Endothelial cell of umbilical vein (primary cell): Measurements from ENCODE around the gene RAB8B.

Source experiments
- EZH2 ChIP-seq: IDR thresholded peaks from 2 replicates; pipeline ENCODE4 v1.6.1; 2012; ENCODE audit warnings: borderline replicate concordance, low read depth, mild to moderate bottlenecking, moderate library complexity, low read length, inconsistent platforms; ENCODE audit not compliant: severe bottlenecking
- POLR2A ChIP-seq: IDR thresholded peaks from 2 replicates; pipeline ENCODE4 v1.6.1; 2012; ENCODE audit warnings: low read depth, mild to moderate bottlenecking, control low read depth, low read length
- TF ChIP-seq, protein P1 (sequence below), 2 donors: IDR thresholded peaks; 1 replicate in 1 of 2; 2 replicates in 1 of 2; pipeline ENCODE4 v1.5.1; 2011; ENCODE audit warnings: low read length in 2 of 2, mild to moderate bottlenecking in 2 of 2, moderate library complexity in 2 of 2, control low read depth in 1 of 2, inconsistent platforms in 1 of 2, low read depth in 1 of 2; ENCODE audit not compliant: insufficient read depth in 1 of 2; ENCODE audit errors: extremely low read depth in 1 of 2

DNA sequence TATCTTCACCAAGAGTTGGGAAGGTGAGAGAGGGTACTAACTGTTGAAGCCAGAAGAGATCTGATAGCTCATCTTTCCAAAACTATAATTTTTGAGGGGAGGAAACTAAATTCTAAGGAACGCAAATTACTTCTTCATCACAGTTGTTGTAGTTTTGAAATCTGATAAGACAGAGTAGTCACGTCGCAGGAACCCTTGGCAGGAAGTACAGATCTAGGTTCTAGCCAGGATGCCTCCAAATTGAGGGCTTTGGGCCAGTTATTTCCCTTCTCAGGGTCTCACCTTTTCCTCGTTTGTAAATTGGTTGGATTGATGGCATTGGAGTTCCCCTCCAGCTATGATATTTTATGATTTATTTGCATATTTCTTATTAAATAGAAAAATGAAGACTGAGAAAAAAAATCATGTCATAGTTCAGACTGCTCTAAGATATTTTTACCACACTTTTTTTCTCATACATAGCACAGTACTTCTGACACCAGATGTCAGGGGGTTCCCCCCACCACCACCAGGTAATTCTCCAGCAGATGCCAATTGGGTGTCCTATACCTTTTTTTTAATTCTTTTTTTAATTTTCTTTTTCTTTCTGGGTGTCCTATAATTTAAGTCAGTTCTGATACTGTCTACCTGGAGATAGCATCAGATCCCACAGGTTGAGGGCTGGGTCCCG, 55.7 kb downstream of the RAB8B start:
- TF ChIP-seq POLR2A (no peak), EZH2 (no peak)
- TF ChIP-seq, protein P1, sequence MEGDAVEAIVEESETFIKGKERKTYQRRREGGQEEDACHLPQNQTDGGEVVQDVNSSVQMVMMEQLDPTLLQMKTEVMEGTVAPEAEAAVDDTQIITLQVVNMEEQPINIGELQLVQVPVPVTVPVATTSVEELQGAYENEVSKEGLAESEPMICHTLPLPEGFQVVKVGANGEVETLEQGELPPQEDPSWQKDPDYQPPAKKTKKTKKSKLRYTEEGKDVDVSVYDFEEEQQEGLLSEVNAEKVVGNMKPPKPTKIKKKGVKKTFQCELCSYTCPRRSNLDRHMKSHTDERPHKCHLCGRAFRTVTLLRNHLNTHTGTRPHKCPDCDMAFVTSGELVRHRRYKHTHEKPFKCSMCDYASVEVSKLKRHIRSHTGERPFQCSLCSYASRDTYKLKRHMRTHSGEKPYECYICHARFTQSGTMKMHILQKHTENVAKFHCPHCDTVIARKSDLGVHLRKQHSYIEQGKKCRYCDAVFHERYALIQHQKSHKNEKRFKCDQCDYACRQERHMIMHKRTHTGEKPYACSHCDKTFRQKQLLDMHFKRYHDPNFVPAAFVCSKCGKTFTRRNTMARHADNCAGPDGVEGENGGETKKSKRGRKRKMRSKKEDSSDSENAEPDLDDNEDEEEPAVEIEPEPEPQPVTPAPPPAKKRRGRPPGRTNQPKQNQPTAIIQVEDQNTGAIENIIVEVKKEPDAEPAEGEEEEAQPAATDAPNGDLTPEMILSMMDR (IDR thresholded peaks at IDR 0.05; ENCODE audit: extremely low read depth in 1 of 2, insufficient read depth in 1 of 2, low read depth in 1 of 2, low read length in 2 of 2): no peak
